HK-2 (cell line): ENCODE results near the gene SRPK2.

ENCODE experiments used
- DNase-seq: peaks from one replicate; pipeline ENCODE4 v3.0.0-alpha.2; 2018; ENCODE audit not compliant: unreplicated experiment

SRPK2 gene

DNA sequence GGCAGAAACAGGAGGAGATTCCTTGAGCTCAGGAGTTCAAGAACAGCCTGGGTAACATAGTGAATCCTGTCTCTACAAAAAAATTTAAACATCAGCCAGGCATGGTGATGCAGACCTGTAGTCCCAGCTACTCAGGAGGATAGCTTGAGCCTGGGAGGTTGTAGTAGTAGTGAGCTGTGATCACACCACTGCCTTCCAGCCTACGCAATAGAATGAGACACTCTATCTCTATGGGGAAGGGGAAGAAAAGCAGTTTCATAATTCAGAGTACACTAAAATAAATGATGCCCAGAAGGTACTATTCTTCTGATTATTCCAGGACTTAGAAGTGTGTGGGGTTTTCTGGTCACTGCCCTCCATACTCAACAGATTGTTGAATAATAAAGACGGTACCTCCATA, 197.4 kb downstream of the SRPK2 start:
- DNase-seq = no peak

DNA sequence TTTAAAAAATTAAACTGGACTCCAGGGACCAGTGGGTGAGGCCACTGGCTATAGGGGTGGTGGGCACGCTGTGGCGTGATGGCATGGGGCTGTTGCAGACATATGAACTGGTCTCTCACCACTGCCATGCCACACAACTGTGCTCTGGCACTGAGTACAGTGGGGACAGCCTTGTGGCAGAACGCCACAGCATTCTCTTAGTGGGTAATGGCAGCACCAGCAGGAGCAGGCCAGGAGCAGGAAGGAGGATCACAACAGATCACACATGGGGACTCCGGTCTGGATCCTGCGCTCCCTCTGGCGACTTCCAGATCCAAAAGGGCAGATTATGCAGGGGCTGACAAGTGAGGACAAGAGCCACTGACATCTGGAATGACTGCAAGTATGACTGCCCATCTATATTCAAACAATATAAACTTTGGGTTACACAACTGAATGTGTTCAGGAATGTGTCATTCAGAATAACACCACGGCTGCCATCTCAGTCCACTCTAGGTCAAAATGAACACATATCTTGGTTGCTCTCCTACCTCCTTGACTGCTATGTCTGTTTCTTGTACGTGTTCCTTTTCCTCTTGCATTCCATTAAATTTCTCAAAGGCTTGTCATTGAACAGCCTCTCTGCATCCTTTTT, 198.7 kb downstream of the SRPK2 start:
- DNase-seq = no peak

DNA sequence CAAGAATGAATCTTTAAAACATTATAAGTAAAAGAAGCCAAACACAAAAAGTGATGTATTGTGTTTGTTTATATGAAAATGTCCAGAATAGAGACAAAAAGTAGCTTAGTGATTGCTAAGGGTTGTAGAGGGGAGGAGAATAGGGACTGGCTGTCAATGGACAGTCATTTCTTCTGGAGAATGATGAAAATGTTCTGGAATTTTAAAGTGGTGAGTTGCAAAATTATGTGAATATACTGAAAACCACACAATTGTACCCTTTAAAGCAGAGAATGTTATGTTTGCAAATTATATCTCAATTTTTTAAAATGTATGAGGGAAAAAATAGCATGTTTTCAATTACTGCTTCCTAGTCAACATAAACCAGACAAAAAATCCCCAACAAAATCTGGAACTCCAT, 200.5 kb downstream of the SRPK2 start:
- no peak for DNase-seq

DNA sequence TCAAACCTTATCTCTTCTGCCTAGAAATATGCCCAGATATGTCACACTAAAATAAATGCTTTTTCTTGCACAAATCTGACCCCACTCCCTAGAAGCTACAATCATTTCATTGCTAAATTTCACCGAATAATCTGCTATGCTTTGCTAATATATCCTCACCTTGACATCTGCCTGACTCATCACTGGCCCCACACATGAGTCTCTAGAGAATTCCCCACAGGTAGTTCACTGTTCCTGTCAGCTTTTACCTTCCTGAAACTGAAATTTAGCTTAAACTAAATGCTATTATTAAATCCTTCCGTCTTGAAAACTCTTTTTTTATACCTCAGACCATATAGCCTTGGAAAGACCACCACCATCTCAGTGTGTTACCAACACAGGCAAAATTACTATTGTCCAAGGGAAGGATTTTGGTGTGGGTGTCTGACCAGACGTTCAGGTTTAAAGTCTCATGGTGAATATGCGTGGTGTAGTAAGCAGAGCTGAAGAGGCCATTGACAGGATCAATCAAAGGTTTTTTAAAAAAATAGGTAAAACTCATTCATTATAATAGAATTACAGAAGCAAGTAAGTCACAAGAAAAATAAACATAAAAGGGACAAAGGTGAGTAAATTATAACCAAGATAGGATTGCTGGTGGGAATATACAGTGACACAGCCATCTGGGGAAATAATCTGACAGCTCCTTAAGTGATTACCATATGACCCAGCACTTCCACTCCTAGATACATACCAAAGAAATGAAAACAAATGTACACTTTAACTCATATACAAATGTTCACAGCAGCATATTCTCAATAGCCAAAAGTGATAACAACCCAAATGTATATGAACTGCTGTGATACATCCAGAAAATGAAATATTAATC, 201.2 kb downstream of the SRPK2 start:
- no peak for DNase-seq

DNA sequence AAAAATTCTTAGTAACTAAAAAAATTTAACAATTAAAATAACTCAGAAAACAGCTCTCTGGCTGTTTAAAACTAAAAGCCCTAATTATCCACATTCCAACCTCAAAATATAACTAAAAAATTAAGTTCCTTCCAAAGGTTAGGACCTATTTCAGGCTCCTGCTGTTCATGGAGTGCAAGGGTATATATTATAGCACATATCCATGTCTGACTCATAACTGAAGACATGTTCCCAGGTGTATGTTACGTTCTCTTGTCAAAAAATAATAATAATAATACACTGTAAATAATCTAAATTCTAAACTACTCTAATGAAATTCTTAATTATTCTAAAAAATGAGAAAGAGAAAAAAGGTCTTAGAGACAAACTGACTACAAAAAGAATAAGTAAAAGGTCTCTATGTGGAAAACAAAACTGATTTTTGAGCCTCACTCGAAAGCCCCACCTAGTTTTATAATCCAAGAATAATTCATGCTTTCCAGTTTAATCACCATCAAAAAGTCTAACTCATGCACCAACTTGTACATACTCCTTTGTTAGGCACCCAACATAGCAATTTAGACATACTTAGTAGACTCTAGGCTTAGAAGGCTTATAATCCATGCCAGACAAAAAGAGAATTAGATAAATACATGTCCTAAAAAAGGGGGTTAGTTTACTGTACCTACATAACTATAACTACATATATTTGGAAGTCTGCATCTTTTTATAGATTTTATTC, 203.3 kb downstream of the SRPK2 start:
- no peak for DNase-seq

DNA sequence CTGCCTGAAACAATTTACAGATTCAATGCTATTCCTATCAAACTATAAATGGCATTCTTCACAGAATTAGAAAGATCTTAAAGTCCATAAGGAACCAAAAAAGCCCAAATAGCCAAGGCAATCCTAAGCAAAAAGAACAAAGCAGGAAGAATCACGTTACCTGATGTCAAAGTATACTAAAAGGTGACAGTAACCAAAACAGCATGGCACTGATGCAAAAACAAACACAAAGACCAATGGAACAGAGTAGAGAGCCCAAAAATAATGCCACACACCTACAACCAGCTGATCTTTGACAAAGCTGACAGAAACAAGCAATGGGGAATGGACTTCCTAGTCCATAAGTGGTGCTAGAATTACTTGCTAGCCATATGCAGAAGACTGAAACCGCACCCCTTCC, 208.7 kb downstream of the SRPK2 start:
- DNase-seq = no peak

DNA sequence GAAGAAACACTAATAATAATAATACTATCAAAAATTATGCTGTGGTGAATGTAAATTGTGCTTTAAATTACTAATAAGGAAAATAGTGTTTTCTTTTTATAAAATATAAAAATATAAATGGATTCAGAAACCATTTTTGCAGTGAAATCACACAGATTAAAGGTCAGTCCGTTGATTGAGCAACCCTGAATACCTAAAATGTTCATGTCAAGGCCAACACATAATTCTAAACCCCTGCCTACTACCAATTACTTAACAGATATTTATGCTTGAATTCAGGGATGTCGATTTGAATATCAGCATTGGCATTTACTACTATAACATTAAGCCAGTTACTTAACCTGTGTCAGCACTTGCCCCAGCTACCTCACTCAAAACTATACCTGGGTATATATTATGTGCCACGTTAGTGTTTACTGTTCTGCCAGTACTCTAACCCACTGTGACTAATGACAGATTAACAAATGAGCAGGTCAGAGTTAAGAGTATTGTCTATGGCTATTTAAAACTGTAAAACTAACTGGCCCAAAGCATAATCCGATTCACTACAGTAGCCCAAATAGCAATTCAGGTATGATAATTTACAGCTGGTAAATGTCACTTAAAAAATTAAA, 209.7 kb downstream of the SRPK2 start:
- no peak for DNase-seq

DNA sequence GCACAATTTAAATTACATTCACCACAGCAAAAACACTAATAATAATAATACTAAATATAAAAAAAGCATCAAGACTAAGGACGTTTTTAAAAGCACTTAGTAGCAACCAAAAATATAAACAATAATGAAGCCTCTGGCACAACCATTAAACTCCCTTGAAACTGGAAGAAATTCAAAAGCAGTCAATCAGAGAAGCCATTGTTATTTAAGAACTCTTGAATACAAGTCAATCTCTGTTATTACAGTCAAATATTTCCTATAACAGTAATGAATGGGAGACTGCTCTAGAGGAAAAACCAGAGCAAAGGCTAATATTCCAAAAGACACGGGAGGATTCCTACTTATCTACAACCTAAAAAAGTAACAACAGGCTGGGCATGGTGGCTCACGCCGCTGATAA, 210.5 kb downstream of the SRPK2 start:
- DNase-seq = no peak

DNA sequence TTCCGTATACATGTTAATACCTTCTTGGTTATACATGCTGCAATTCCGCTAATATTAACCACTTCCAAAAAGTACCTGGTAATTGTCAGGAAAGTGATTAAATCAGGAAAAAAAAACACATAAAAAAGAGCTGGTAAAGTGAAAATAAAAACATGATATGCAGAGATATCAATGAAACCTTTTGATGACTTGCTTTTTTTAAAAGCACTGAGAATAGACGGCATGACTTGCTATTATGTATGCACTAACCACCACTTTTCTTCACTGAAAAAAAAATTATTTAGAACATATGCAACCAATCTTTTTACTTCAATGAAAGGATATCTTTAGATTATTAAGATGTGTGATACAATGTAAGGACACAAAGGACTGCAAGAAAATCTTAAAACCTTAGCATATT, 211.7 kb downstream of the SRPK2 start:
- no peak for DNase-seq

DNA sequence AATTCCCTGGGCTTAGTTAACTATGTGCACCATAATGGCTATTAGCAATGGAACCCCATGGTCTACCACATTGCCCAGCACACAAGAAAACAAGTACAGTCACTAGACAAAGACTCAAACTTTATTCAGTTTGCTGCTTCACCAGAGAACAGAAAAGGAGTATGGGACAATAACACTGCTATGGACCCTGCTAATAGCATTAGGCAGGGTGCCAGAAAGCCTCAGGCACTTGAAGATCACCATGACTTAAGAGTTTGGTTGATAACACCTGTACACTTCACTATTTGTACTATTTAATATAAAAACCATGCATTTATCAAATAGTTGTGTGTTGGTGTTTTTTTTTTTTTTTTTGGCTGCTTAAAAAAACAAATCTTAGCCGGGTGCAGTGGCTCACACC, 215.1 kb downstream of the SRPK2 start:
- no peak for DNase-seq

DNA sequence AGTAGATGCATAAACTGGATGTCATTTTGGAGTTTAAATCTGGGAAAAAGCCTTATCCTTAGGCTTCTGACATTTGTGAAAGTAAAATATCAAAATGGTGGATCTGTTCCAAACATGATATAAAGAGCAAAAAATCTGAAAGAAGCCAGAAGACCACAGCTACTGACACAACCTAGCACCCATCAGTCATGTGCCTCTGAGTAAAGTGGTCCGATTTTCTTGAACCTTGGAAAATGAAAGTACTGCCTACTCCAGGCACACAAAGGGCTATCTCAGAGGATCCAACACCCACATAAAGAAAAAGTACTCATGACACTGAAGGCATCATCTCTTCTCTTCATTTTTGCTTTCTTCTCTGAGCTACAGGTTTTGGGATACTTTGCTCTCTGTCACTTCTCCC, 224.0 kb downstream of the SRPK2 start:
- no peak for DNase-seq

DNA sequence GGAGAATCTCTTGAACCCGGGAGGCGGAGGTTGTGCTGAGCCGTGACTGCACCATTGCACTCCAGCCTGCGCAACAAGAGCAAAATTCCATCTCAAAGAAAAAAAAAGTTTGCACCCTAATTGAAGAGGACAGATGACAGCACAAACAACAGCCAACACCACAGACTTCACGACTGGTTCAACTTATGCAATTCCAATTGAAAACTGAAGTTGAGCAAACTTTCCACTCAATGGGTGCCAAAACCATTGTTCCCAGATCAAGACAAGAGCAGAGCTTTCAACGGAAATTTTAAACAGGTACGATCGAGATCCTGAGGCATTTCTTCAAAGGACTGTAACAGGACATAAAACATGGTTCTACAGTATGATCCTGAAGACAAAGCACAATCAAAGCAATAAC, 225.0 kb downstream of the SRPK2 start:
- no peak for DNase-seq

DNA sequence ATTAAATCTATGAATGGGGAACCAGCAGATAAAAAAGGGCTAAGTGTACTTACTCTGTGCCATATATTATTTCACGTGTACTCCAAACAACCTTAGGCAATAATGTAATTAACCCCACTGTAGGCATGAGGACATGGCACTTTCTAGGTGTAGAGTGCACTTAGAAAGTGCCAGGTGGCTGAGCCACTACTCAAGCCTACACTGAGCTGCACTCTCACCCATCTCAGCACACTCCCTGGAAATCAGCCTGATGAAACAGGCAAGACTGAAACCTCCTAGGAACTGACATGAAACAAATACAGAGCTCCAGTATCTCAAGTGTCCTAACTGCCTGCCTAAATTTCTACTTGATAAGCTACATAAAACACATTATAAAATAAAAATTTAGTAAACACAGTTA, 227.4 kb downstream of the SRPK2 start:
- DNase-seq = no peak

DNA sequence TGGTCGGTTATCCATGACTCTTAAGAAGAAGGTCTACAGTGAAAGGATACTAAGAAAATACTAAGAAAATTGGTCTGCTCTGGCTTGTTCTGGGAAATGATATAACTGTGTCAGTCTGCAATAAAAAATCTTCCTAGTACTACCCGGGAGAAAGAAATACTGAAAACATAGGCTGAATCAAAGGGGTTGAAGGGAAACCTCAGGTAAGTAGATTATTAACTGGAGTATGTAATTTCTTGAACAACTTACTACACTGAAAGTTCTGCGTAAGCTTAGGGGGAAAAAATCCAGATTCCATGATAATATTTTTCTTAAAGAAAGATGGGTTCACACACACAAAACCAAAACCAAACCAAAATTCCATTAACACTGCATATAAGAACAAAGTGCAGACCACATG, 231.4 kb downstream of the SRPK2 start:
- DNase-seq = no peak

DNA sequence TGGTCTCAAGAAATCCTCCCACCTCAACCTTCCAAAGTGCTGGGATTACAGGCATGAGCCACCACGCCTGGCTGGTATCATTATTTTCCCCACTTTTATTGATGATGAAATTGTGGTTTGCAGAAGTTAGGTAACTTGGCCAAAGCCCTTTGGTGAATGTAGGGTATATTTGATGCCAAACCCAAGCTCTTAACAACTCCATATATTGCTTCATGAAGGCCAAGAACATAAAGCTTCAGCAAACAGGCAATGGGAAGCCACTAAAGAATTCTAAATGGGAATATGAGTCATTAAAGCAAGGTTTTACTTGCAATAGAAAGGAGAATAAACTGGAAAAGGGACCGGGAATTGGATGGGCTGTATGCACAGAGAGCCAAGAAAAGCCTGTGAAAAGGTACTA, 232.0 kb downstream of the SRPK2 start:
- no peak for DNase-seq

DNA sequence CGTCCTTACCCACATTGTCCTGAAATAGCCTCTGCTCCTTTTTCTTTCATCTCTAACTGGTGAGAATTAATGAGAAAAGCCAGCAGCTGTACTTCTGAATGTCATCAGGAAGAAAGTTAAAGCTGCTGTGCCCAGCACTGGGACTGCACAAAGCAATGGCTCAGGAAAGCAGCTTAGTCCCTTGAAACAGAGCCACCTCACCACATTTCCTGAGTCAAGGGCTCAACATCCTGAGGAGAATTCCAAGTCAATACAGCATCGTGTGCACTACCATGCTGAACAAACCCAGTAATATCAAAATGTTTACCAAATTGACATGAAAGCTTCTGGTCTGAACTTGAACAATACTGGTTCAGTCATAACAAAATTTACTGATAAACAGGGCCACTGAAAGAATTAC, 234.6 kb downstream of the SRPK2 start:
- DNase-seq = no peak

DNA sequence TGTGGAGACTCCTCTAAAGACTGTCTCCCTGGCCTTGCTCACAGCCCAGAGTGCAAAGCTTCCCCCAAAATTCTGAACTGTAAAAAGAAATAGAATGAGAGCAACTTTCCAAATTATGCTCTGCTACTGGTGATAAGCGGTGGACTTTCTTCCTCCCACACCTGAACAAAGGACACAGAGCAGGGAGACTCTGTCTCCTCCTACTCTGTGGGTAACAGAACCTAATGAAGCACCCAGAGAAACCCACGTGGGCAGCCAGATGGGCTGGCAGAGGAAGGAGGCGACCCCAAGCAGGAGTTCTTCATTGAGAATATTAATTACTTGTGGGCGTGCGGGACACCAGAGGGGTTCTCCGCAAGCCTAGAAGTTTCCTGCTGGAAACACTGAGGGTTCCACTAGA, 235.2 kb downstream of the SRPK2 start:
- DNase-seq = no peak

DNA sequence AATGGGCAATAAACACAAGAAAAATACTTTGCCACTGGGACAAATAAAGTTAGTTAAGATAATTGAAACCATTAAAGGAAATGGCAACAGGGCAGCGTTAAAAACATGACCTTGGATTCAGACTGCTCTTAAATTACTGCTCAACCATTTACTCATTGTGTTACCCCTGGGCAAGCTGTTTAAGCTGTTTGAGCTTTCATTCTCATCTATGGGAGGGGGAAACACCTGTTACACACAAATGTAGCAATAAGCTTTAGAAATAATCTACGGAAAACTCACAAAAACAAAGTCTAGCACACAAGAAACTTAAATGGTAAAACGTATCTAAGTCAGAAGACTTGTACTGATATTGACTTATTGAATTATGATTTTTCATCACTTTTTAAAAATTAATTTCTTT, 237.6 kb downstream of the SRPK2 start:
- no peak for DNase-seq

DNA sequence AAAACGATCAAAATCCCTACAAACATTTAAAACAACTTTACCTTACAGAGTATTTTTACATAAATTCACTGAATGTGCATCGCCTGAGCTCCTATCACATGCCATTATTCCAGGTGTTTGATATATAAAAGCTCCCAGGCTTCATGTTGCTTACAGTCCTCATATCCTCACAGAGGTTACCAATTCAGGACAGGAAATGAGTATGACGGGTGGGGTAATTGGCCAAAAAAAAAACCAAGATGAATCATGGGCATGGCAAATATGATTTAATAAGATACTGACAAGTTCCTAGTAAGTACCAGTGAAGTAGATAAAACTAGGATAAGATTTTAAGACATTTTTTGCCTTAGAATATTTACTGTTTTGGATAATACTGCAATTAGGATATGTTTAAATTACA, 238.9 kb downstream of the SRPK2 start:
- no peak for DNase-seq

DNA sequence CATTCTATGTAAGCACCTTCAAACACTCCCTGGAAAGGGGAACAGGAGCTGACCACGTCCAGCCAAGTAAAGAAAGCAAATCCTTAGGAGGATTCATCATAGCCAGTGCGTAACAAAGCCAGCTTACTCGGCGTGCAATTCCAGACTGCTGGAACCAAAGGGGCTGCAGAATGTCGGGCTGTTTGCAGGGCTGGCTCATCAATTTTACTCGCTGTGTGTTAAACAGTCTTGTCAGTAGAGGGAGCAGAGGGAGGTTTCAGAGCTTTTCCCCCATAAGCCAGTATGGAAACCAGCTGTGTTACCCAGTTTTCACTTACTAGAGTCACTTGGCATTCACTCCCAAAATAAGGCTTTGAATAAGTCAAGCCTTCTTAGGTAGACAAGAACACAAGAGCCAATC, 247.7 kb downstream of the SRPK2 start:
- no peak for DNase-seq

DNA sequence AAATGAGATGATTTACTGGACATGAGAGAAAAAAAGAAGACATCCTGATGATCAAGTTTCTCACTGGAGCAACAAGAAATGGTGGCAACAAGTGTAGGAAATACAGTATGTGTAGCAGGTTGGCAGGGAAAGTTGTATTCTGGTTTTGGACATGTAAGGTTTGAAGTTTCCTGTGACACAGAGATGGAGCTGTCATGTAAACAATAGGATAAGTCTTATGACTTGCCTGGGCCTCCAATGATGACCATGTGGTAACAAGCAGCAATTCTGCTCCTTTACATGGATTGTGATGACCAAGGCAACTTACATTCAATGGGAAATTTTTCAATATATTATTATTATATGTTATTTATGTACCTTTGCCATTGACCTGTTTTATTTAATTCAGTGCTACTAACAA, 249.3 kb downstream of the SRPK2 start:
- no peak for DNase-seq

DNA sequence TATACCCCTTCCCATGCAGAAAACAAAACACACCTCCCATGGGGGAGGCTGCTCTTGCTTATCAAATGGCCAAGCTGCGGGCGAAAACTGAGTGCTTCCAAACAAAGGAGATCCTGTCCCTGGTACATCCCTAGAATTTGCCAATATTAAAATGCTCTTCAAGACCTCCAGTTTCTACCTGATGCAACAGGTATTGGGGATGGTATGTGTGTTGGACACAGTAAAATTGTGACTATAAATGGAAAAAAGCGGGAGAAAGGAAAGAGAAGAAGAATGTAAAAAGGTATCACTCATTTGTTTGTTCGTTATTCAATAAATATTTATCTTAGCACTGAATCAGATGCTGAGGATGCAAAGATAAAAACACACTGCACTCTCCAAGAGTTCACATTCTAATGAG, 250.8 kb downstream of the SRPK2 start:
- no peak for DNase-seq

DNA sequence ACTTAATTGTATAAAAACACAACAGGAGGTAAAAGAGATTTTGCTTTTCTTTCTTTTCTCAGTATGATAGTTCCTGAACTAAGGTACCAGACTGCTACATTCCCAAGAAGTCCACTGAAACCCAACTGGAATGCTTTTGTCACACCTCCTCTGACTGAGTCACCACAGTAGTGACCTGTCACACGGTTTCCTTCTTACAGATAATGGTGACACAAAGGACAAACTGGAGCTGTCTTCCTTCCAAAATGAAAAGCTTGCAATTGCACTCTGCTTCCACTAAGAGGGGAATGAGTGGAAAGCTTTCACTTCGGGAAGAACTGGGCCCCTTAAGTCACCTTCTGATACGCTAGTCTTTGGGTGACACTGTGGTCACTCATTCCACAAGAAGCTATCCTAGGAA, 252.5 kb downstream of the SRPK2 start:
- no peak for DNase-seq
